GM19043 (cell line): Measurements from ENCODE around the gene MST1.

Experiments
- ATAC-seq: cut with Tn5 transposase; IDR thresholded peaks from one replicate; pipeline ENCODE4 v1.9.1; 2021; ENCODE audit warnings: low read depth; ENCODE audit not compliant: unreplicated experiment

Gene MST1

DNA sequence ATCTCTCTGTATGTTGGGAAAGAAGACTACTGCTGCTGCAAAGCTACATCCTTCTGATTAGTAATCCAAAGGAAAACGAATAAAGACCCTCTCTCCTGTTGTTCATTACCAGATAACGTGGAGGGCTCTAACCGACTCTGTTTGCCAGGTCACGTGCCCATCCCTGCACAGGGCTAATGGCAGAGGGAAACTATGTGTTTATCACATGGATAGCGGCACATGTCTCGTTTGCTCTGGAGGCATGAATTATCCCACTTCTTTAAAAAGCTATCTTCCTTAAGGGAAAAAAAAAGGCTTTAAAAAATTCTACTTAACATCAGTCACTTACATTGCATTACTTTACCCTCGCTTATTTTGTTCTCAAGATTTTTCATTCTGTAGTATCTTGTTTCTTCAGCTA lies 48.0 kb downstream of the MST1 start:
- ATAC-seq, result no peak

DNA sequence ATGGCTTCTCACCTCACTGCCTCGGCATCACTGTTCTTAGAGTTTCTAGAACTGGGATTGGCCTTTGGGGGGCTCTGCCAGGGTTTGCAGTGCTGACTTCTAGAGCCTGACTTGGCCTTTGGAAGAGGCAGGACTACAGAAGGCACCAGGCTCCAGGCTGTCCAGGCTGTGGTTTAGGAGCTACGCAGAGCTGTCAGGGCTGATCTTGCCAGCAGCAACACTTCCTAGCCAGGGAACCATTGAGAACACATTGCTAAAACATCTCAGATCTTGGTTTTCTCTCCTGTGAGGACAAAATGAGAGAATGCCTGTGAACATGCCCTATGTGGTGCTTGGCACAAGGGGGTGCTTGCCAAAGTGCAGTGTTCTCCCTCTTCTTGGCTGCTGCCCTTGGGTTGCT lies 49.7 kb downstream of the MST1 start:
- ATAC-seq, result no peak

GRCh38 chr3:49638445-49638844 lies 50.8 kb downstream of the MST1 start:
- no peak for ATAC-seq

GRCh38 chr3:49636883-49637609 lies 52.2 kb downstream of the MST1 start:
- no peak for ATAC-seq

DNA sequence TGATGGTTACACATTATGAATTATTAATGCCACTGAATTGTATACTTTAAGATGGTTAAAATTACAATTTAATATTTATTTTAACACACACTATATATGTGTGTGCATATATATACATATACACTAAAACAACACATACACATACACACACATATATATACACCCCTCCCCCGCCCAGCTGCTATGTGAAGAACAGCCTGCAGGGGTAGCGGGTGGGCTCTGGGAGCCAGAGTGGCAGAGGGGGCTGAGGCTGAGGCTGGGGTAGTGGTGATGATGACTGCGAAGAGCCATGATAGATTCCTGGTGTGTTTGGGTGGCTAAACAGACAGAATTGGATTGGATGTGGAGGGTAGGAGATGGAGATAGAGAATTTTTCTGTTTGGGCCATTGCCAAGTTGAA lies 54.5 kb downstream of the MST1 start:
- ATAC-seq, result no peak
